ENCODE data around the gene DNAH2. TPM values are rescaled to one million over a fixed set of nuclear protein-coding genes. Genes with fewer than 3 reads are reported as not detected.

The DNAH2 gene
- total and polyA plus RNA-seq, 2 of the 13 experiments (the other 11 are each of a cell fraction or from before 2014, with no cell fraction given): not detected

GRCh38 chr17:7841915-7842379 lies 124.4 kb downstream of the DNAH2 start (continued):
- TF ChIP-seq ZNF543 (CRISPR knock-in tag; IDR thresholded peaks at IDR 0.05): 0 out of 2 replicates have a peak, but pooled peaks have one; percentile 4
- TF ChIP-seq ZNF615 (CRISPR knock-in tag; IDR thresholded peaks at IDR 0.05; ENCODE audit: borderline replicate concordance): no peak
- no peak for TF ChIP-seq ZFP41 (CRISPR knock-in tag; IDR thresholded peaks at IDR 0.05; ENCODE audit: borderline replicate concordance)
- 0 out of 2 replicates have a peak, but pooled peaks have one; percentile 3 for TF ChIP-seq RFX5 (IDR thresholded peaks at IDR 0.05; ENCODE audit: low read depth, low read length)
- TF ChIP-seq, protein P1, sequence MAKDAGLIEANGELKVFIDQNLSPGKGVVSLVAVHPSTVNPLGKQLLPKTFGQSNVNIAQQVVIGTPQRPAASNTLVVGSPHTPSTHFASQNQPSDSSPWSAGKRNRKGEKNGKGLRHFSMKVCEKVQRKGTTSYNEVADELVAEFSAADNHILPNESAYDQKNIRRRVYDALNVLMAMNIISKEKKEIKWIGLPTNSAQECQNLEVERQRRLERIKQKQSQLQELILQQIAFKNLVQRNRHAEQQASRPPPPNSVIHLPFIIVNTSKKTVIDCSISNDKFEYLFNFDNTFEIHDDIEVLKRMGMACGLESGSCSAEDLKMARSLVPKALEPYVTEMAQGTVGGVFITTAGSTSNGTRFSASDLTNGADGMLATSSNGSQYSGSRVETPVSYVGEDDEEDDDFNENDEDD (CRISPR knock-in tag; IDR thresholded peaks at IDR 0.05; ENCODE audit: borderline replicate concordance): no peak; the same call in 1 of the 2 replicates
- TF ChIP-seq DNMT3B (CRISPR knock-in tag; conservative IDR thresholded peaks at IDR 0.05): no peak
- TF ChIP-seq KIAA2018 (CRISPR knock-in tag; IDR thresholded peaks at IDR 0.05; ENCODE audit: borderline replicate concordance): no peak
- TF ChIP-seq, protein P2, sequence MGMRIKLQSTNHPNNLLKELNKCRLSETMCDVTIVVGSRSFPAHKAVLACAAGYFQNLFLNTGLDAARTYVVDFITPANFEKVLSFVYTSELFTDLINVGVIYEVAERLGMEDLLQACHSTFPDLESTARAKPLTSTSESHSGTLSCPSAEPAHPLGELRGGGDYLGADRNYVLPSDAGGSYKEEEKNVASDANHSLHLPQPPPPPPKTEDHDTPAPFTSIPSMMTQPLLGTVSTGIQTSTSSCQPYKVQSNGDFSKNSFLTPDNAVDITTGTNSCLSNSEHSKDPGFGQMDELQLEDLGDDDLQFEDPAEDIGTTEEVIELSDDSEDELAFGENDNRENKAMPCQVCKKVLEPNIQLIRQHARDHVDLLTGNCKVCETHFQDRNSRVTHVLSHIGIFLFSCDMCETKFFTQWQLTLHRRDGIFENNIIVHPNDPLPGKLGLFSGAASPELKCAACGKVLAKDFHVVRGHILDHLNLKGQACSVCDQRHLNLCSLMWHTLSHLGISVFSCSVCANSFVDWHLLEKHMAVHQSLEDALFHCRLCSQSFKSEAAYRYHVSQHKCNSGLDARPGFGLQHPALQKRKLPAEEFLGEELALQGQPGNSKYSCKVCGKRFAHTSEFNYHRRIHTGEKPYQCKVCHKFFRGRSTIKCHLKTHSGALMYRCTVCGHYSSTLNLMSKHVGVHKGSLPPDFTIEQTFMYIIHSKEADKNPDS (CRISPR knock-in tag; IDR thresholded peaks at IDR 0.05): no peak
- no peak for TF ChIP-seq FOXK1 (CRISPR knock-in tag; IDR thresholded peaks at IDR 0.05; ENCODE audit: borderline replicate concordance, low read depth)
- TF ChIP-seq ZNF703 (CRISPR knock-in tag; IDR thresholded peaks at IDR 0.05; ENCODE audit: borderline replicate concordance): no peak
- TF ChIP-seq, protein P3, sequence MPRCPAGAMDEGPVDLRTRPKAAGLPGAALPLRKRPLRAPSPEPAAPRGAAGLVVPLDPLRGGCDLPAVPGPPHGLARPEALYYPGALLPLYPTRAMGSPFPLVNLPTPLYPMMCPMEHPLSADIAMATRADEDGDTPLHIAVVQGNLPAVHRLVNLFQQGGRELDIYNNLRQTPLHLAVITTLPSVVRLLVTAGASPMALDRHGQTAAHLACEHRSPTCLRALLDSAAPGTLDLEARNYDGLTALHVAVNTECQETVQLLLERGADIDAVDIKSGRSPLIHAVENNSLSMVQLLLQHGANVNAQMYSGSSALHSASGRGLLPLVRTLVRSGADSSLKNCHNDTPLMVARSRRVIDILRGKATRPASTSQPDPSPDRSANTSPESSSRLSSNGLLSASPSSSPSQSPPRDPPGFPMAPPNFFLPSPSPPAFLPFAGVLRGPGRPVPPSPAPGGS (CRISPR knock-in tag; IDR thresholded peaks at IDR 0.05): no peak
- TF ChIP-seq ZFP36L2 (CRISPR knock-in tag; IDR thresholded peaks at IDR 0.05): no peak
